DOHH2 (cell line): Measurements from ENCODE around the gene PIP4K2C.

Experiments
- H3F3A ChIP-seq: fragments of 200-600 bp; sonication (generic), shearing (Covaris generic); 2 replicates; pipeline ENCODE4 v1.6.0; 2016; ENCODE audit warnings: antibody characterized with exemption, mild to moderate bottlenecking; ENCODE audit not compliant: control insufficient read depth, insufficient read depth
- H3K27ac ChIP-seq: fragments of 200-600 bp; sonication (generic); 2 replicates; pipeline ENCODE4 v1.5.1; 2014; ENCODE audit warnings: low read depth, mild to moderate bottlenecking, low read length, moderate library complexity
- H3K27me3 ChIP-seq: fragments of 200-600 bp; sonication (generic); 2 replicates; pipeline ENCODE4 v1.6.1; 2014; ENCODE audit warnings: mild to moderate bottlenecking, low read length, mixed read lengths; ENCODE audit not compliant: control insufficient read depth
- H3K36me3 ChIP-seq: fragments of 200-600 bp; sonication (generic); 2 replicates; pipeline ENCODE4 v1.6.1; 2014; ENCODE audit warnings: mild to moderate bottlenecking, low read length, moderate library complexity, mixed read lengths; ENCODE audit not compliant: control insufficient read depth
- H3K4me1 ChIP-seq: fragments of 200-600 bp; sonication (generic); 2 replicates; pipeline ENCODE4 v1.6.1; 2014; ENCODE audit warnings: mild to moderate bottlenecking, low read length, mixed read lengths; ENCODE audit not compliant: control insufficient read depth
- H3K4me2 ChIP-seq: fragments of 200-600 bp; sonication (generic); 2 replicates; pipeline ENCODE4 v1.6.0; 2014; ENCODE audit warnings: mild to moderate bottlenecking, low read length, moderate library complexity
- H3K4me3 ChIP-seq: fragments of 200-600 bp; sonication (generic); 2 replicates; pipeline ENCODE4 v1.5.1; 2014; ENCODE audit warnings: mild to moderate bottlenecking, low read length, mixed read lengths
- H3K79me2 ChIP-seq: fragments of 200-600 bp; sonication (generic); 2 replicates; pipeline ENCODE4 v1.6.1; 2014; ENCODE audit warnings: mild to moderate bottlenecking, low read length, mixed read lengths; ENCODE audit not compliant: control insufficient read depth
- H3K9me2 ChIP-seq: fragments of 200-600 bp; sonication (generic); replicated peaks from 2 replicates; pipeline ENCODE4 v1.6.1; 2014; ENCODE audit warnings: mild to moderate bottlenecking, low read length, mixed read lengths; ENCODE audit not compliant: control insufficient read depth
- H3K9me3 ChIP-seq: fragments of 200-600 bp; sonication (generic); 2 replicates; pipeline ENCODE4 v1.6.1; 2014; ENCODE audit warnings: antibody characterized with exemption, low read length, mixed read lengths; ENCODE audit not compliant: control insufficient read depth, insufficient read depth
- H4K20me1 ChIP-seq: fragments of 200-600 bp; sonication (generic); 2 replicates; pipeline ENCODE4 v1.6.0; 2014; ENCODE audit warnings: low read depth, mild to moderate bottlenecking, antibody characterized with exemption, low read length, moderate library complexity; ENCODE audit not compliant: control insufficient read depth, insufficient read depth
- EZH2phosphoT487 ChIP-seq: fragments of 200-600 bp; sonication (generic); IDR thresholded peaks from 2 replicates; pipeline ENCODE4 v1.6.1; 2017; ENCODE audit warnings: borderline replicate concordance, mild to moderate bottlenecking, antibody characterized with exemption, low read length, moderate library complexity, mixed read lengths
- TF ChIP-seq, protein P1 (sequence below): fragments of 200-600 bp; sonication (generic); IDR thresholded peaks from one replicate; pipeline ENCODE4 v1.5.1; 2014; ENCODE audit warnings: antibody characterized with exemption, mild to moderate bottlenecking, low read depth, low read length; ENCODE audit not compliant: poor library complexity, severe bottlenecking

Gene PIP4K2C

DNA sequence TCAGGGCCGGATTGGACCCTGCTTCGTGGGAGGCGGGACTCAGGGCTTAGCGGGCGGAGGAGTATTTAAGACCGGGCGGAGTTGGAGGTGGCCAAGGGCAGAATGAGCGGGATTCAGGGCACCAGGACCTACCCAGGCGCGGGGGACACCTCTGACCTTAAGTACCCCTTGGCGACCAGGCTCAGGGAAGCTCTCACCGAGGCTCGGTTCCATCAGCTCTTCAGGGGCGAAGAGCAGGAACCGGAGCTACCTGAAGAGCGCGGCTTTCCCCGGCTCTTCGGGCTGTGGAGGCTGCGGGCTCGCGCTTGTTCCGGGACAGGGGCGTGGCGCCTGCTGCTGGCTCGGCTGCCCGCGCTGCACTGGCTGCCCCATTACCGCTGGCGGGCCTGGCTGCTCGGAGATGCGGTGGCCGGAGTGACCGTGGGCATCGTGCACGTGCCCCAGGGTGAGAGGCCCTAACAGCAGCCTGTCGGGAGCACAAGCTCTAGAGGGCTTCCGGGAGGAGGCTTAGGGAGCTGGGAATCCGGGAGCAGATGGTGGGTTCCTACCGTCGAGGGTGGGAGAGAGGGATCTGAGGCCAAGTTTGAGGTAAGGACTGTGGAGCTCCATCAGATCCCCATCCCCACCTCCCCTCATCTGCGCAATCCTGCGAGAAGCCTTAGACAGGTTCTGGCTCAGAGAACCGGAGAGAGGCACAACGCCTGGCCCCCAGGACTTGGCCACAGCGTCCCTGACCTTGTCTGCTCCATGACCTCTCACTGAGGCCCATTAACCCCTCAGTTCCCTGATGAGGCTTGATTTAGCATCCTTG, 28.6 kb downstream of the PIP4K2C start:
- TF ChIP-seq EZH2phosphoT487 = no peak
- TF ChIP-seq, protein P1, sequence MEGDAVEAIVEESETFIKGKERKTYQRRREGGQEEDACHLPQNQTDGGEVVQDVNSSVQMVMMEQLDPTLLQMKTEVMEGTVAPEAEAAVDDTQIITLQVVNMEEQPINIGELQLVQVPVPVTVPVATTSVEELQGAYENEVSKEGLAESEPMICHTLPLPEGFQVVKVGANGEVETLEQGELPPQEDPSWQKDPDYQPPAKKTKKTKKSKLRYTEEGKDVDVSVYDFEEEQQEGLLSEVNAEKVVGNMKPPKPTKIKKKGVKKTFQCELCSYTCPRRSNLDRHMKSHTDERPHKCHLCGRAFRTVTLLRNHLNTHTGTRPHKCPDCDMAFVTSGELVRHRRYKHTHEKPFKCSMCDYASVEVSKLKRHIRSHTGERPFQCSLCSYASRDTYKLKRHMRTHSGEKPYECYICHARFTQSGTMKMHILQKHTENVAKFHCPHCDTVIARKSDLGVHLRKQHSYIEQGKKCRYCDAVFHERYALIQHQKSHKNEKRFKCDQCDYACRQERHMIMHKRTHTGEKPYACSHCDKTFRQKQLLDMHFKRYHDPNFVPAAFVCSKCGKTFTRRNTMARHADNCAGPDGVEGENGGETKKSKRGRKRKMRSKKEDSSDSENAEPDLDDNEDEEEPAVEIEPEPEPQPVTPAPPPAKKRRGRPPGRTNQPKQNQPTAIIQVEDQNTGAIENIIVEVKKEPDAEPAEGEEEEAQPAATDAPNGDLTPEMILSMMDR = no peak
- H3F3A ChIP-seq = no peaks in the 10 kb centered on the region
- H4K20me1 ChIP-seq = peaks cover 3% of the 10 kb centered on the region; the same call in 1 of the 2 replicates
- no peaks in the 10 kb centered on the region for H3K79me2 ChIP-seq
- H3K9me2 ChIP-seq = no peaks in the 10 kb centered on the region
- H3K27me3 ChIP-seq = peaks cover 91% of the 10 kb centered on the region
- no peak overlapping the region for H3K4me3 ChIP-seq
- H3K4me2 ChIP-seq = no peak overlapping the region
- no peaks in the 10 kb centered on the region for H3K36me3 ChIP-seq
- H3K9me3 ChIP-seq = no peaks in the 10 kb centered on the region
- H3K27ac ChIP-seq = no peak overlapping the region
- H3K4me1 ChIP-seq = peaks cover 9% of the 10 kb centered on the region

DNA sequence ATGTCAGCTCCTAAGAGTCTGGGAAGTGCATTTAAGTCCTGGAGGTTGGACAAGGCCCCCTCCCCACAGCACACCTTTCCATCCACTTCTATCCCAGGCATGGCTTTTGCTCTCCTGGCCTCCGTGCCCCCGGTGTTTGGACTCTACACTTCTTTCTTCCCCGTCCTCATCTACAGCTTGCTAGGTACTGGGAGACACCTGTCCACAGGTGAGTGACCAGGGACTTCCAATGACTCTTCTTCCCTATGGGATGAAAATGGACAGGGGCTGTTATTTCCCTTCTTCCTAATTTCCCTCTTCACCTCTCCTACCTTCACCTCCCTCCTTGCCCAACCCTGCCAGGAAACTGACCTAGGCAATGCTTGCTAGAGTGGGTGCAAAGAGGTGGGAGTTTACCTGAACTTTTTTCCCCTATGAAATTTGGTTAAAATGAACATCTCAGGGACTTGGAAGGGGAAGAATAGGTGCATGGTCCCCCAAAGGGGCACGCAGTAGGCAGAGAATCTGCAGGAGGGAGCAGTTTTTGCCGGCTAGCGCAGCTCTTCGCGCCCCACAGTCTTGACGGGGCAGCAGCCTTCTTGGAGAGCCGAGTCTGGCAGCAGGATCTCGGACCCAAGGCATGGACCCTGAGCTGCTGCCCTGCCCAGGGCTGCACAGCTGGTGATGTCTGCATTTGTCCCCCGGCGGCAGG, 29.4 kb downstream of the PIP4K2C start:
- H3F3A ChIP-seq = no peaks in the 10 kb centered on the region
- no peaks in the 10 kb centered on the region for H3K36me3 ChIP-seq
- peaks cover 95% of the 10 kb centered on the region for H3K27me3 ChIP-seq
- H3K27ac ChIP-seq = no peak overlapping the region
- H3K4me3 ChIP-seq = no peak overlapping the region
- H3K79me2 ChIP-seq = no peaks in the 10 kb centered on the region
- no peaks in the 10 kb centered on the region for H3K9me3 ChIP-seq
- H3K9me2 ChIP-seq = no peaks in the 10 kb centered on the region
- H3K4me1 ChIP-seq = peaks cover 2% of the 10 kb centered on the region
- H3K4me2 ChIP-seq = no peak overlapping the region
- TF ChIP-seq, protein P1 = no peak
- TF ChIP-seq EZH2phosphoT487 = no peak
- peaks cover 3% of the 10 kb centered on the region; the same call in 1 of the 2 replicates for H4K20me1 ChIP-seq

- H3K36me3 ChIP-seq = no peaks in the 10 kb centered on the region
- no peaks in the 10 kb centered on the region for H3K4me1 ChIP-seq
- H3K79me2 ChIP-seq = no peaks in the 10 kb centered on the region
- no peak overlapping the region for H3K4me2 ChIP-seq
- no peak overlapping the region for H3K27ac ChIP-seq
- H4K20me1 ChIP-seq = peaks cover 3% of the 10 kb centered on the region; the same call in 1 of the 2 replicates
- H3K27me3 ChIP-seq = peaks cover 95% of the 10 kb centered on the region
- H3K4me3 ChIP-seq = no peak overlapping the region
- no peak for TF ChIP-seq EZH2phosphoT487
- TF ChIP-seq, protein P1 = no peak
- H3K9me2 ChIP-seq = no peaks in the 10 kb centered on the region
- H3K9me3 ChIP-seq = no peaks in the 10 kb centered on the region
- no peaks in the 10 kb centered on the region for H3F3A ChIP-seq
Measured at GRCh38 chr12:57620936-57621496, 30.0 kb downstream of the PIP4K2C start.
